ENCODE results near the gene HNRNPH3.
A peak's percentile ranks its signal among the peaks of the same experiment; 100 is the strongest.
"Not testable (repeated sequence)": the region's sequence is repeated elsewhere in the genome, so short reads cannot be mapped to it uniquely, and the experiment has no call there.

The HNRNPH3 gene

GRCh38 chr10:68331455-68332258 lies at the start of gene HNRNPH3:
Gene HNRNPH3, plus strand, starts transcription at chr10:68332064. Its CDS starts 5,158 bp downstream, at chr10:68337222.
- peak; percentile 99 for DNase-seq

- no peak for DNase-seq
Observed at GRCh38 chr10:68284062-68285001, 47.5 kb upstream of the HNRNPH3 start.

GRCh38 chr10:68288717-68289116 lies 43.1 kb upstream of the HNRNPH3 start:
- no peak for DNase-seq

GRCh38 chr10:68290736-68291135 lies 41.1 kb upstream of the HNRNPH3 start:
- DNase-seq: no peak

GRCh38 chr10:68296843-68297663 lies 34.8 kb upstream of the HNRNPH3 start:
- no peak for DNase-seq

- DNase-seq: no peak
Observed at GRCh38 chr10:68301301-68301700, 30.6 kb upstream of the HNRNPH3 start.

- no peak for DNase-seq
Observed at GRCh38 chr10:68301790-68302502, 29.9 kb upstream of the HNRNPH3 start.

GRCh38 chr10:68302503-68302823 lies 29.4 kb upstream of the HNRNPH3 start:
- no peak for DNase-seq

- DNase-seq: no peak
Observed at GRCh38 chr10:68302871-68303270, 29.0 kb upstream of the HNRNPH3 start.

GRCh38 chr10:68303849-68304412 lies 27.9 kb upstream of the HNRNPH3 start:
- DNase-seq: no peak

GRCh38 chr10:68305854-68306253 lies 26.0 kb upstream of the HNRNPH3 start:
- DNase-seq: no peak

GRCh38 chr10:68310531-68310930 lies 21.3 kb upstream of the HNRNPH3 start:
- no peak for DNase-seq

GRCh38 chr10:68314930-68315329 lies 16.9 kb upstream of the HNRNPH3 start:
- not testable (repeated sequence) for DNase-seq

GRCh38 chr10:68315582-68315981 lies 16.3 kb upstream of the HNRNPH3 start:
- DNase-seq: no peak

- DNase-seq: no peak
Observed at GRCh38 chr10:68318331-68319059, 13.4 kb upstream of the HNRNPH3 start.

- DNase-seq: not testable (repeated sequence)
Observed at GRCh38 chr10:68324396-68324795, 7.5 kb upstream of the HNRNPH3 start.

GRCh38 chr10:68327889-68328786 lies 3.7 kb upstream of the HNRNPH3 start:
- no peak for DNase-seq

- DNase-seq: no peak
Observed at GRCh38 chr10:68329506-68329861, 2.4 kb upstream of the HNRNPH3 start.

- peak; percentile 26 for DNase-seq
Observed at GRCh38 chr10:68330852-68331454, 911 bp upstream of the HNRNPH3 start.

Data from activated naive CD4-positive, alpha-beta T cell treated with anti-CD3 and anti-CD28 coated beads, Interleukin-2, amount 50 U/mL, for 16 hours (primary cell).